Fibroblast of skin of back (primary cell): ENCODE results near the gene ARPC5L.
"Not testable (repeated sequence)": the region's sequence is repeated elsewhere in the genome, so short reads cannot be mapped to it uniquely, and the experiment has no call there.

ENCODE experiments used
- DNase-seq: peaks from one replicate; pipeline ENCODE4 v3.0.0-alpha.2; 2013

The ARPC5L gene

DNA sequence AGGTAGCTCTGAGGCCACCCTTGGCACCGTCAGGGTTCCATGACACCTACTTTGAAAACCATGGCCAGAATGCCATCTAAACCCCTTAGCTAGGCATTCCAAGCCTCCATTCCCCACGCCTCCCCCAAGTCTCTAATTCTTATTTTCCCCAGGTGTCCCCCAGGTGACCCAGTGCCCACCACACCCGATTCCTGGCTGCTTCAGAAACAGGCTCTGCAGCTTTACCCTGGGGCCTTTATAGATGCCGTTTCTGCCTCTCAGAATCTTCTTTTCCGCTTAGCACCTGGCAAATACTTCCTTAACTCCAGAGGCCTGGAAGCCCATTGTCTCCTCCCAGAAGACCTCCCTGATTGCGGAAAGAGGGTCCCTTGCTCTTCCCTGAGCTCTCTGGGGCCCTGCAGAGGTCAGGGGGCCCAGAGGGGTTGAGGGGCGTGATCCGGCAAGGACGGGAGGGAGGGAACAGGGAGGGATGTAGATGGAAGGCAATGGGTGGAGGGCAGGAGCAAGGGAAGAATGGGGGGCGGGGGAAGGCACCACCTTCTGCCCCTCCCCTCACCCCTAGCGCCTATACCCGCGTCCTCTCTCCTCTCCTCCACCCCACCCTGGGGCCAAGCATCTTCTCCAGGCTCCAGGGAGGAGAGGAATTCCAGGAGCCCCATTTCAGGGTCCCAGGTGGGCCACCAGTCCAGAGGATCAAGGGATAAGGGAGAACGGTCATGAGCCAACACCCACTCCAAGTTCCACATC is 20.7 kb upstream of the ARPC5L start:
- DNase-seq = no peak

GRCh38 chr9:124843456-124844034 is 18.4 kb upstream of the ARPC5L start:
- peak; percentile 35 for DNase-seq

- no peak for DNase-seq
These were observed 17.6 kb upstream of the ARPC5L start for GRCh38 chr9:124844291-124844690.

GRCh38 chr9:124846467-124846866 is 15.5 kb upstream of the ARPC5L start:
- DNase-seq = not testable (repeated sequence)

DNA sequence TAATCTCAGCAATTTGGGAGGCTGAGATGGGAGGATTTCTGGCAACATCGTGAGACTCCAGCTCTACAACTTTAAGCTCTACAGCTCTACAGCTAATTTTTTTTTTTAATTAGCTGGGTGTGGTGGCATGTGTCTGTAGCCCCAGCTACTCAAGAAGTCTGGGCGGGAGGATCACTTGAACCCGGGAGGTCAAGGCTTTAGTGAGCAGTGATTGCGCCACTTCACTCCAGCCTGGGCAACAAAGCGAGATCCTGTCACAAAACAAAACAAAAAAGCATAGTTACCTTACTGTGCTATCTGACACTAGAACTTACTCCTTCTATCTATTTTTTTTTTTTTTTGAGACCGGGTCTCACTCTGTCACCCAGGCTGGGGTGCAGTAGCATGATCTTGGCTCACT is 15.0 kb upstream of the ARPC5L start:
- no peak for DNase-seq

- peak; percentile 38 for DNase-seq
These were observed 12.1 kb upstream of the ARPC5L start for GRCh38 chr9:124849801-124850200.

DNA sequence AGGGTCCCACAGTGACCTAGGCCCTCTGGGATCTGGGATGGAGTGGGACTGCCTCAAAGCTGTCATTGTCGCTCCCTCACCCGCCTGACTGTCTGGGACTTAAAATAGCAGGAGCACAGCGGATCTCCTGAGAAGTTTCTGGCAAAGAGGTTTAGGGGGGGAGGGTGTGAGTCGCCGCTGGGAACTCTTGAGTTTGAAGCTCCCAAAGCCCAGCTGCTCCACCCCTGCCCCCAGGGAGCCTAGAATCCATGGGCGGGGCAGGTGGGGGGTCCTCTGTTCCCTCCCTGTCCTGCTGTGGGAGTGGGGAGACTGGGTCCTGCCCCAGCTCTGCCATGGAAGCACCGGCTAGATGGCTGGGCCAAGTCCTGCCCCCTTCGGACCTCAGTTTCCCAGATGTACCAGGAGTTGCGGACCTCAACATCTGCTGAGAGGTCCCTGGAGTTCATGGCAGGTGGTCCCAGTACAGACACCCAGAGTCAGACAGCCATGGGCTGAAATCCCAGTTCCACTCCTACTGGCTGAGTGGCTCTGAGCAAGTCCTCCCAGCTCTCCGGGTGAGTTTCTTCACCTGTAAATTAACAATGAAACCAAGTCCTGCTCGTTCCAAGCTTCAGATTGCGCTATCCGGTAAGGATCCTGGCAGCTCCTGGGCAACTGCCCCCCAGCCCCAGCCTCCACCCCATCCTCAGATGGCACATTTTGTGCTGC is 9.7 kb upstream of the ARPC5L start:
- DNase-seq = peak; percentile 23

DNA sequence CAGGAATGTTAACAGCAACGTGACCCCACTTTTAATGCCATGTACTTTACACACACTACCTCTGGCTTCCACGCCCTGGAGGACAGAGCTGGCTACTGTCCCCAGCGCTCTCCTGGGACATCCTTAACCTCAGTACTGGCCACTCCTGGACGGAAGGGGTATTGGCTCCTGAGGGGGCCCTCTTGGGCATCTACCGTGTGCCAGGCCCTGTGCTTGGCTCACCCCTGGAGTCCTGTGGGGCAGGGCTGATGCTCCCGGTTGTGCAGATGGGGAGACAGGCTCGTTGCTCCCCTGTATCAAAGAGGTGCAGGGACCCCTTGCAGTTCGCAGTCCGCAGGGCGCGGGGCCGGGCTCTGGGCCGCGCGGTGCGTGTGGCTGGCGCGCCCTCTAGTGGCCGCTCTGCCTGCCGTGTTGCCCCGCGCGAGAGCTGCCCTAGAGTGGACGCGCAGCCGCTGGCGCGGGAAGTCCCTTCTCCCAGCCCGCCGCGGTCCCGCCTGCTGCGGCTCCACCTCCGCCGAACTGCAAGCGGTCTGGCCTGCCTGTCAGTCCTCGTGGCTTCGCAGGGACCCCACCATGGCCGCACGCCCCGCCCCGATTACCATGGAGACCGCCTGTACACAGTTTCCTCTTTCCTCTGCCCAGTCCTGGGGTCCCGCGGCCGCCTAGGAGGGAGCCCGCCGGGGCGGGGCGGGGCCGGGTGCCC is 8.9 kb upstream of the ARPC5L start, which contains the start of gene WDR38:
TSS of gene WDR38 (plus strand) at position 632 of the 703 bp plus-strand sequence. CDS start 72 bp downstream, outside the sequence.
- DNase-seq = peak; percentile 78

DNA sequence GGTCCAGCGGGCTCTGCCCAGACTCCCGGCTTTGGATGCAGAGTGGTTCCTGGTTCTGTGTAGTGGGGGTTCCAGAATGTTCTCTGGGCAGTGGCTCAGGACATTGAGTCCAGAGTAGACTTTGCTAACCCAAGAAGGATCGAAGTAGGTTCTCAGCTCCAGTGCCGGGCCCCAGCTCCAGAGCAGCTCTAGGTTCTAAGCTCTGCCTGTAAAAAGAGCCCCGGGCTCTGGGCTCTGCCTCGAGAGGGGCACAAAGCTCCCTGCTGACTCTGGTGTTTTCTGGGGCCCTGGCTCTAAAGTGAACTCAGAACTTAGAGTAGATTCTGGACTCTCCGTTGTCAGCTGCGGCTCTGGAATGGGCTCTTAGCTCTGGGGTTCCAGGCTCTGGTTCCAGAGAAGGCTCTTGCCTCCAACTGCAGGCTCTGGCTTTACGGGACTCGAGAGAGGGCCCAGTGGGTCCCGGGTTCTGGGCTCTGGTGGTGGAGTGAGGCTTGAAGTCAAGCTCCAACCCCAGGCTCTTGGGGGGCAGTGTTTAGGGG is 8.3 kb upstream of the ARPC5L start:
- DNase-seq = no peak

GRCh38 chr9:124854161-124854560 is 7.8 kb upstream of the ARPC5L start:
- no peak for DNase-seq

DNA sequence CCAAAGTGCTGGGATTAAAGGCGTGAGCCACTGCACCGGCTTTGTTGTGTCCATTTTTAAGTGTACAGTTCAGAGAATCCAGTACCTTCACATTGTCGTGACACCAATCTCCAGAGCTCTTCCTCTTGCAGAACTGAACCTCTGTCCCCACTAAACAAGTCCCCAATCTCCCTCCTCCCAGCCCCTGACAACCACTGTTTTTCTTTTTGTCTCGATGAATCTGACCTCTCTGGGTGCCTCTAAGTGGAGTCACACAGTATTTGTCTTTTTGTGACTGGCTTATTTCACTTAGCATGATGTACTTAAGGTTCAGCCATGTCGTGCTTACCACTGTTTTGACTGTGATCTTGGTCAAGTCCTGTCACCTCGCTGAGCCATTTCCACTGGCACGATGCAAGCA is 7.1 kb upstream of the ARPC5L start:
- DNase-seq = no peak

GRCh38 chr9:124855566-124855943 is 6.4 kb upstream of the ARPC5L start:
- no peak for DNase-seq

DNA sequence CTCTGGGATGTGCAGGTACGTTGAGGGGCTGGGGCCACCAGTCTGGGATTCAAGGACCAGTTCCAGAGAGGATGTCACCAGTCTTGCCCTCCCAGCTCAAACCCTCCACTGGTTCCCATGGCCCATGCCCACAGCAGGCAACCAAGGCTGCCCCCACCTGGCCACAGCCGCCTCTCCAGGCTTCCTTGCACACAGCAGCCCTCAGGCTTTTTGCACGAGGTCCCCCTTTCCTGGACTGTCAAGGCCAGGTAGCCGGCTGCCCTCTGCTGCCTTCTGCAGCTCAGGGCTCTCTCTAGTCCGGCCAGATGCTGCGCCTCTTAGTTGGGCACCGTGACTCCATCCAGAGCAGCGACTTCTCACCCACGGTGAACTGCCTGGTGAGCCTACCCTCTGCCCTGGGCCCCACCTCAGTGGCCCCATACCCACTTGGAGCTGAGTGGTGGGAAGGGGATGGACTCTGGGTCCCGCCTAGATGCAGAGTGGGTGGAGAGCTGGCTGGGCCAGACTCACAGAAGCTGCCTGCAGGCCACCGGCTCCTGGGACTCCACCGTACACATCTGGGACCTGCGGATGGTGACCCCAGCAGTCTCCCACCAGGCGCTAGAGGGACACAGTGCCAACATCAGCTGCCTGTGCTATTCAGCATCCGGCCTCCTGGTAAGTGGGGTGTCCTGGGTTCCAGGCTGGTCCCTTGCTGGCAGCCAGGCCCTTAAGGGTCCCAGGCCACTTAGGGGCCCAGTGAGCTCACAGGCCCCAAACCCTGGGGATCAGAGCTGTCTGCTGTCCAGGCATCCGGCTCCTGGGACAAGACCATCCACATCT is 5.8 kb upstream of the ARPC5L start:
- DNase-seq = peak; percentile 26

DNA sequence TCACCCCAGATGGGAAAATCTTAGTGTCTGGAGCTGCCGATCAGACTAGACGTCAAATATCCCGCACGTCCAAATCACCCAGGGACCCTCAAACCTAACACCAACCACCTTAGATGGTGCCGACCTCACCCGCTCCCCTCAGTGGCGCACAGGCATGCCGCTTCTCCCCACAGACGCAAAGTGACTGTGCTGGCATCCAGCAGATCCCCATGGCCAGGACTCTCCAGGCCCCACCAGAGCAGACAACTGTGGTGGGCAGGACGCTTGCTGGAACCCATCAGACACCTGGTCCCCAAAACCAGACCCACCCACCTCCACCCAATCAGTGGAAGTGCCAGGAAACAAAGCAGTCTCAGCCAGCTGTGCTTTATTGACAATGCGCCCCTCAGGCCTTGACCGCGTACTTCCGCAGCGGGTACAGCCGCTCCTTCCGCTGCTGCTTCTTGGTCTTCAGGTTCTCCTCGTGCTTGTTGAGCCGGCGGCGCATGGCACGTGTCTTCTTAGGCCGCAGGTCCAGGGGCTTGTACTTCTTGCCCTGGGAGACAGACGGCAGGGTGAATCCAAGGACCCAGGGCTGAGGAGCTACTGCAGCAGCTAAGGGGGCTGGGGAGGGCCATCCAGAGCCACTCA is 4.3 kb upstream of the ARPC5L start:
- no peak for DNase-seq

GRCh38 chr9:124858330-124859046 is 3.4 kb upstream of the ARPC5L start:
- DNase-seq = no peak

DNA sequence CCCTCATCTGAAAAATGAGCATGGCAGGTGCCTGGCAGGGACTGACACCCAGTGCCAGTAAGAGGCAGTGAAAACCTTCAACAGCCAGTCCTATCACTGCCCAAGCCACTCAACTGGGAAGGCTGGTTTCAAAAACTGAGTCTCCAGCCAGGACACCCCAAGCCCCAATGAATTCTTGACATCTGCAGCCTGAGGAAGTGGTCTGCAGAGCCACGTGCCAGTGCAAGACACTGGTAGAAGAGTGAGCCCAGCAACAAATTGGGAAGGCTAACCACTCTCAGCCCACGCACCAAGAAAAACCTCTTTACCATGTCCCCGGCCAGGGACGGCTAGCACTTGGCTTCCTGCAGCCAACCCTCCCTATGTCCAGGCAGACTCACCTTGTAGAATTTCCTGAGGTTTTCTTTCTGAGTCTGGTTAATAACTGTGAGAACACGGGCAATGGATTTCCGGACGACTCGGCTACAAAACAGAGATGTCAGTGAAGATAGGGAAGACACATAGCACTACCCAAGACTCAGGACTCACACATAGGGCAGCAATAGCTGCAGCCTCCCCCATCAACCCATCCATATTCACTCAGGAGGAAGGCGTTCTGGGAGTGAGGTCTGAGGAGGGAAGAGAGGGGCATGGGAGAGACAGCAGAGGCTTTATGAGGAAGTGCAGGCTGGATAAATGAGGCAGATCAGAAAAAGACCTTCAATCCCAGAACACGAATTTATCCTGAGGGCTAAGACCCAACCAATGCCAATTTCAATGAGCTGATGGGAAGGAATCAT is 1.9 kb upstream of the ARPC5L start:
- no peak for DNase-seq

DNA sequence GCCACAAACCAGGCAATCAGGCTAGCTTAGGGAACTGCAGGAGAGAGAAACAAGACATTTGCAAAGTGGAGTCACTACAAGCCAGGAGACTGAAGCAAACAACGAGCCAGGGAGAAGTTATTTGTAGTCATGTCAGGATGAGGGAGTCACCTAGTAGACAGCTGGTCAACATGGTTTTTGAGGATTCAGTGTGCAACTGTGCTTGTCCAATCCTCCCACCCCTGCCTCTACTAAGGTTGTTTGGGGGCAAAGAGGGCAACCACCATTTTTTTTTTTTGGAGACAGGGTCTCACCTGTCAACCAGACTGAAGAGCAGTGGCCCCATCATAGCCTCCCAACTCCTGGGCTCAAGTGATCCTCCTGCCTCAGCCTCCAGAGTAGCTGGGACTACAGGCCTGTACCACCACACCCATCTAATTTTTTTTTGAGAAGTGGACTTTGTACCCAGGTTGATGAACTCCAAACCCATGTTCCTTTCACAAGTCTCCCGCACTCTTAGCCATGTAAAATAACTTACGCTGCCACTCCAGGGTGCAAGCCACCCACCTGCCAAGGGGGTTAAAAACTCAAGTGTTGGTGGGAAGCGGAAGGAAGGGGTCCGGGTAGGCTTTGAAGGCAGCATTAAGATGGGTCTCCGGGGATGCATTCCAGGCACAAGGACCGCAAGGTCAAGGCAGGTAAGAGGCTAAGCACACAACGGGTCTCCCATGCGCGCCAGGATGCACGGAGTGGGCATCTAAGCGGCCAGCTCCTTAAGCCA is 1.2 kb upstream of the ARPC5L start:
- no peak for DNase-seq

DNA sequence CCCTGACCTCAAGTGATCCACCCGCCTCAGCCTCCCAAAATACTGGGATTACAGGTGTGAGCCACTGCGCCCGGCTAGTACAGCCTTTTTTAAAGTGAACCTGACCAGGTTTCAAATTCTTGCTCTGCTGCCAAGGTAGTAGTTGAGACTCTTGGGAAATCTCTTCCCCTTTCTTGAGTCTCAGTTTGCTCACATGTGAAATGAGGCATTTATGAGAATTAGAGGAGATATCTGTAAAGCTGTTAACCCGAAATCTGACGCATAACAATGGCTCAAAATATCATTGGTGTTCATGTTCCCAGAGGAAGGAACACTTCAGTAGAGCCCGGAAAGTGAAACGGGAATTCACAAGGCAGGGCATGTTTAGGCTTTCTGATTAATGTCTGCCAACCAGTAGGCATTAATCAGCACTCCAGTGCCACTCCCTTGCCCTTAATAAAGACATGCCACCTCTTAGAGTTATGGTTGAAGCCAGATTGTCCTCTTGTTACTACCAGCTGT is 1.5 kb downstream of the ARPC5L start:
- no peak for DNase-seq
